BE2C (cell line): ENCODE measurements around the gene SCP2D1.
"Not testable (repeated sequence)": the region's sequence is repeated elsewhere in the genome, so short reads cannot be mapped to it uniquely, and the experiment has no call there.

ENCODE experiments used
- DNase-seq: peaks from one replicate; pipeline ENCODE4 v3.0.0-alpha.2; 2020
- H3K27me3 ChIP-seq: fragments of 250-450 bp; sonication (Bioruptor Pico); 2 replicates; pipeline ENCODE4 v1.5.1; 2020; ENCODE audit warnings: mild to moderate bottlenecking
- H3K36me3 ChIP-seq: fragments of 250-450 bp; sonication (Bioruptor Pico); 2 replicates; pipeline ENCODE4 v1.5.1; 2020; ENCODE audit warnings: mild to moderate bottlenecking
- H3K4me1 ChIP-seq: fragments of 250-450 bp; sonication (Bioruptor Pico); 2 replicates; pipeline ENCODE4 v1.5.1; 2020
- H3K4me3 ChIP-seq: 2 replicates; pipeline ENCODE4 v1.5.1; 2011; ENCODE audit warnings: low read depth, low read length
- H3K9me3 ChIP-seq: fragments of 250-450 bp; sonication (Bioruptor Pico); 2 replicates; pipeline ENCODE4 v1.5.1; 2020
- CTCF ChIP-seq: IDR thresholded peaks from 2 replicates; pipeline ENCODE4 v1.5.1; 2012; ENCODE audit warnings: mild to moderate bottlenecking, low read depth, low read length

SCP2D1 gene

GRCh38 chr20:18780385-18781130 lies 33.0 kb upstream of the SCP2D1 start:
- Histone ChIP-seq H3K4me1 (no peaks in the 10 kb centered on the region), H3K36me3 (no peaks in the 10 kb centered on the region), H3K9me3 (no peaks in the 10 kb centered on the region), H3K27me3 (peaks cover 13% of the 10 kb centered on the region), H3K4me3 (no peak overlapping the region)
- TF ChIP-seq CTCF = no peak
- no peak for DNase-seq

GRCh38 chr20:18781509-18781908 lies 32.1 kb upstream of the SCP2D1 start:
- Histone ChIP-seq H3K4me3 (no peak overlapping the region), H3K27me3 (peaks cover 13% of the 10 kb centered on the region), H3K9me3 (no peaks in the 10 kb centered on the region), H3K4me1 (no peaks in the 10 kb centered on the region), H3K36me3 (no peaks in the 10 kb centered on the region)
- DNase-seq = no peak
- TF ChIP-seq CTCF = no peak

GRCh38 chr20:18783385-18783959 lies 30.1 kb upstream of the SCP2D1 start:
- Histone ChIP-seq H3K9me3 (no peaks in the 10 kb centered on the region), H3K27me3 (peaks cover 13% of the 10 kb centered on the region), H3K4me1 (no peaks in the 10 kb centered on the region), H3K36me3 (no peaks in the 10 kb centered on the region), H3K4me3 (no peak overlapping the region)
- no peak for TF ChIP-seq CTCF
- no peak for DNase-seq

GRCh38 chr20:18787046-18787445 lies 26.5 kb upstream of the SCP2D1 start:
- DNase-seq, H3K9me3 ChIP-seq, H3K36me3 ChIP-seq, H3K4me1 ChIP-seq, H3K4me3 ChIP-seq: not testable (repeated sequence)
- H3K27me3 ChIP-seq = peaks cover 13% of the 10 kb centered on the region

GRCh38 chr20:18788021-18788420 lies 25.6 kb upstream of the SCP2D1 start:
- Histone ChIP-seq H3K4me1 (no peaks in the 10 kb centered on the region), H3K9me3 (no peaks in the 10 kb centered on the region), H3K36me3 (no peaks in the 10 kb centered on the region), H3K27me3 (peaks cover 10% of the 10 kb centered on the region), H3K4me3 (no peak overlapping the region)
- TF ChIP-seq CTCF = no peak
- no peak for DNase-seq

- no peaks in the 10 kb centered on the region for H3K9me3 ChIP-seq
- no peaks in the 10 kb centered on the region for H3K36me3 ChIP-seq
- DNase-seq = no peak
- no peak overlapping the region for H3K4me3 ChIP-seq
- no peaks in the 10 kb centered on the region for H3K27me3 ChIP-seq
- no peak for TF ChIP-seq CTCF
- peaks cover 3% of the 10 kb centered on the region; the same call in 1 of the 2 replicates for H3K4me1 ChIP-seq
Measured at GRCh38 chr20:18790787-18791186, 22.8 kb upstream of the SCP2D1 start.
